HepG2 (cell line): Measurements from ENCODE around the gene POGLUT3.
A peak's percentile ranks its signal among the peaks of the same experiment; 100 is the strongest.

Experiments used
- CREB1 ChIP-seq, 2 experiments: fragments of 450-650 bp in 1 of 2; IDR thresholded peaks; 2 replicates each; pipeline ENCODE4 v1.6.1; 2016 to 2017; ENCODE audit warnings: control low read depth in 1 of 2, mild to moderate bottlenecking in 1 of 2, missing compliant biosample characterization in 1 of 2, missing genetic modification characterization in 1 of 2
- CTCF ChIP-seq: sonication (generic); formaldehyde crosslinking; IDR thresholded peaks from 2 replicates; pipeline ENCODE4 v1.5.0; 2020; ENCODE audit warnings: mild to moderate bottlenecking, missing genetic modification reagents, moderate library complexity
- EEA1 ChIP-seq: sonication (generic); formaldehyde crosslinking; IDR thresholded peaks from 2 replicates; pipeline ENCODE4 v1.5.1; 2020; ENCODE audit warnings: mild to moderate bottlenecking, missing genetic modification reagents, borderline replicate concordance
- RAD51 ChIP-seq: fragments of 450-650 bp; IDR thresholded peaks from 2 replicates; pipeline ENCODE4 v1.6.1; 2016; ENCODE audit warnings: borderline replicate concordance
- ZNF24 ChIP-seq: fragments of 450-650 bp; IDR thresholded peaks from 2 replicates; pipeline ENCODE4 v1.6.1; 2017; ENCODE audit warnings: antibody characterized with exemption, mild to moderate bottlenecking
- ZNF329 ChIP-seq: sonication (generic); formaldehyde crosslinking; IDR thresholded peaks from 2 replicates; pipeline ENCODE4 v1.9.0; 2021; ENCODE audit warnings: low read depth, mild to moderate bottlenecking, missing genetic modification reagents
- ZNF713 ChIP-seq: sonication (generic); formaldehyde crosslinking; IDR thresholded peaks from 2 replicates; pipeline ENCODE4 v1.4.0; 2020; ENCODE audit warnings: mild to moderate bottlenecking, missing genetic modification reagents
- ZNF782 ChIP-seq: sonication (generic); formaldehyde crosslinking; IDR thresholded peaks from 2 replicates; pipeline ENCODE4 v1.4.0; 2020; ENCODE audit warnings: missing genetic modification reagents, mild to moderate bottlenecking, borderline replicate concordance
- TF ChIP-seq, protein P1 (sequence below): sonication (generic); formaldehyde crosslinking; IDR thresholded peaks from 2 replicates; pipeline ENCODE4 v1.4.0; 2020; ENCODE audit warnings: missing genetic modification reagents, borderline replicate concordance

DNA sequence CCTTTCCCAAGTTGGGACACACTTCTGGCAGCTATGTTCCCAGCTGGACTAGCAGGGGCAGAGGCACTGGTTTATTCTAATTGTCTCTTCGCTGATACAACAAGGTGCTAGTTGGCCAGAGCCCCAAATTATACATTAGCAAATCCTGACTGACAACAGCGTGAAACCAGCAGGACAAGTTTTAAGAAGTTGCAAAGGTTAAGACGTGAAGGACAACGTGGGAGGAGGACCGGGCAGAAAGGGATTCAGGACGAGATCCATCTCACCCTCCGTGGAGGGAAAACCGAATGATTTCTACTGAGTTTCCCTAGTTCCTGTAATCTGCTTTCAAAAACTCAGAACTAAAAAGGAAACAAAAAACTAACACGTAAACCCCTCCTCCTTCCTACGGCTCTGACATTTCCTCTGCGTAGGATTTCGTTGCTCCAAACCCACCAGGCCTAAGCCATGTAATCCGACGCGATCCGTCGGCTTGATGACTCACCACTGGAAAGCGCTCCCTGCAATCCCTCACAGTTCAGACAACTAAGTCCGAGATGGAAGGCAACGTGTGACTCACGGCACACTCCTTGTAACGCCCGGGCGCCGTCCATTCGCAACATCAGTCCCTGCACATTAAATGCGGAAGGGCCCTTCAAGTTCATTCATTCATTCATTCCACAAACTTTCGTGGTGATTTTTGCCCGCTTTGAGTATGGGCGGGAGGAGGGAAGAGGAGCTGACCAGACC lies 703 bp downstream of the POGLUT3 start:
- TF ChIP-seq ZNF329 (CRISPR knock-in tag) (no peak), CREB1 (IDR thresholded peaks at IDR 0.05) (peak; percentile 89), CREB1 (CRISPR knock-in tag; IDR thresholded peaks at IDR 0.05) (no peak), ZNF782 (no peak), CTCF (CRISPR knock-in tag) (no peak), EEA1 (no peak), ZNF24 (peak; percentile 84), RAD51 (no peak), ZNF713 (CRISPR knock-in tag) (no peak)
- TF ChIP-seq, protein P1, sequence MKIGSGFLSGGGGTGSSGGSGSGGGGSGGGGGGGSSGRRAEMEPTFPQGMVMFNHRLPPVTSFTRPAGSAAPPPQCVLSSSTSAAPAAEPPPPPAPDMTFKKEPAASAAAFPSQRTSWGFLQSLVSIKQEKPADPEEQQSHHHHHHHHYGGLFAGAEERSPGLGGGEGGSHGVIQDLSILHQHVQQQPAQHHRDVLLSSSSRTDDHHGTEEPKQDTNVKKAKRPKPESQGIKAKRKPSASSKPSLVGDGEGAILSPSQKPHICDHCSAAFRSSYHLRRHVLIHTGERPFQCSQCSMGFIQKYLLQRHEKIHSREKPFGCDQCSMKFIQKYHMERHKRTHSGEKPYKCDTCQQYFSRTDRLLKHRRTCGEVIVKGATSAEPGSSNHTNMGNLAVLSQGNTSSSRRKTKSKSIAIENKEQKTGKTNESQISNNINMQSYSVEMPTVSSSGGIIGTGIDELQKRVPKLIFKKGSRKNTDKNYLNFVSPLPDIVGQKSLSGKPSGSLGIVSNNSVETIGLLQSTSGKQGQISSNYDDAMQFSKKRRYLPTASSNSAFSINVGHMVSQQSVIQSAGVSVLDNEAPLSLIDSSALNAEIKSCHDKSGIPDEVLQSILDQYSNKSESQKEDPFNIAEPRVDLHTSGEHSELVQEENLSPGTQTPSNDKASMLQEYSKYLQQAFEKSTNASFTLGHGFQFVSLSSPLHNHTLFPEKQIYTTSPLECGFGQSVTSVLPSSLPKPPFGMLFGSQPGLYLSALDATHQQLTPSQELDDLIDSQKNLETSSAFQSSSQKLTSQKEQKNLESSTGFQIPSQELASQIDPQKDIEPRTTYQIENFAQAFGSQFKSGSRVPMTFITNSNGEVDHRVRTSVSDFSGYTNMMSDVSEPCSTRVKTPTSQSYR (CRISPR knock-in tag), result no peak; the same call in 1 of the 2 replicates
